ENCODE results near the gene ENOX1.
A peak's percentile ranks its signal among the peaks of the same experiment; 100 is the strongest.

The ENOX1 gene

DNA sequence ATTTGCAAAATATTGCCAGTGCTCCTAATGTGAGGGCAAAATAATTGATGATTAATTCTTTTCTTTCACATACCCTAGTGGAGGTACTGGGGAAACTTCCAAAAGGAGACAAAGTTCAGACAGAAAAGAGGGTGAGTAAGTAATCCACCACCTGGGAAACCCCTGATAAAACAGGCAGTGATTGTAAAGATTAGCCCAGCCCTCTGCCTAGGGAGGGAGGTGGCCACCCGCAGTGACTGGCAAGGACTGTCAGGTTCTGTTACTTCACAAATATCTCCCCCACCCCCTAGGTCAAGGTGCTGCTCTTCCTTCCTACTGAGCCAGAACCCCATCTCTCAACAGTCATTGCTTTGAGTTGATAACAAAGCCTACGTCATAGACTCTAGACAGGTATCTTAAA, 523.7 kb downstream of the ENOX1 start:
- Histone ChIP-seq H3K9me3 (ENCODE audit: control insufficient read depth, low read length) (no peaks in the 10 kb centered on the region), H3K4me3 (ENCODE audit: extremely low read depth, insufficient read depth, low read length, poor library complexity, severe bottlenecking) (no peak overlapping the region), H3K36me3 (ENCODE audit: control insufficient read depth, insufficient read depth, low read length) (no peaks in the 10 kb centered on the region), H3K27ac (ENCODE audit: low read depth, low read length, severe bottlenecking) (no peak overlapping the region), H3K4me1 (ENCODE audit: control insufficient read depth, insufficient read depth, low read length, poor library complexity, severe bottlenecking) (peaks cover 24% of the 10 kb centered on the region)
- WGBS, 2 experiments (ENCODE audit: insufficient coverage in 2 of 2), result no CpG with 5 or more reads among the region's 2 CpGs

DNA sequence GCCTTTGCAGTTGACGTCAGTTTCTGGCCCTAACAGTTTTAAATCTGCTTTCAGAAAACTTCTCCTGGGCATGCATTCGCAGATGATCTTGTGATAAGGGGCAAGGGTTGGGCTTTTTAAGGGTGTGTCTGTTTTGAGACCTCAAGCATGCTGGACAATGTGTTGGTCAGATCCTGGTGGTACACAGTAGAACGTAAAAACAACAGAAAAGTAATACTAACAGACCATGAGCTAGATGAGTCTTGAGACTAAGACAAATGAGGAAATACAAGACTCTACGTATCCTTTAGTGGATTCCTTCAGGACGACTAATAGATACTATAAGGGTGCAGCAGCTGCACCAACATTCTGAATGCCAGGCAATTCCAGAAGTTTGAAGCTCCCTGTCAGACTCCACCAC, 525.8 kb downstream of the ENOX1 start:
- Histone ChIP-seq H3K4me1 (ENCODE audit: control insufficient read depth, insufficient read depth, low read length, poor library complexity, severe bottlenecking) (peaks cover 8% of the 10 kb centered on the region), H3K9me3 (ENCODE audit: control insufficient read depth, low read length) (no peaks in the 10 kb centered on the region), H3K36me3 (ENCODE audit: control insufficient read depth, insufficient read depth, low read length) (no peaks in the 10 kb centered on the region), H3K27ac (ENCODE audit: low read depth, low read length, severe bottlenecking) (peak overlapping the region; percentile 60), H3K4me3 (ENCODE audit: extremely low read depth, insufficient read depth, low read length, poor library complexity, severe bottlenecking) (no peak overlapping the region)
- 100% methylated on average over 2 of the region's 5 CpGs for WGBS, 2 experiments (ENCODE audit: insufficient coverage in 2 of 2)

DNA sequence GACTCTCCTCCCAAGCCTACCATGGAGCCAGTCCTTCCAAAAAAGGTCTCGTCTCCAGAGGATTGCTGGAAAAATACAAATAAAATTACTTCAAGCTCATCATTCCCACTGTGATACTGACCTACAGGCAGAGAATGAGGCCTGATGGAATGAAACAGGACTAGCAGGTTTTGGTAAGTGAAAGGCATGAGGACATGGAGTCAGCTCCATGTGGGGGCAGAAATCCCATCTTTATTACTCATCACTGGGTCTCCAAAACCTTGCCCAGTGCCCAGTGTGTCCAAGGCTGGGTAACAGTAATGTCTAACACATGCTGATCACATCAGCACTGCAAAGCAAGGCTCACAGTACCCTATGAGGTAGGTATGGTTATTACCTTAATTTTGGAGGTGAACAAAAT, 528.0 kb downstream of the ENOX1 start:
- Histone ChIP-seq H3K4me1 (ENCODE audit: control insufficient read depth, insufficient read depth, low read length, poor library complexity, severe bottlenecking) (peaks cover 8% of the 10 kb centered on the region), H3K27ac (ENCODE audit: low read depth, low read length, severe bottlenecking) (no peak overlapping the region)
- no CpG with 5 or more reads among the region's 1 CpG for WGBS, 2 experiments (ENCODE audit: insufficient coverage in 2 of 2)

DNA sequence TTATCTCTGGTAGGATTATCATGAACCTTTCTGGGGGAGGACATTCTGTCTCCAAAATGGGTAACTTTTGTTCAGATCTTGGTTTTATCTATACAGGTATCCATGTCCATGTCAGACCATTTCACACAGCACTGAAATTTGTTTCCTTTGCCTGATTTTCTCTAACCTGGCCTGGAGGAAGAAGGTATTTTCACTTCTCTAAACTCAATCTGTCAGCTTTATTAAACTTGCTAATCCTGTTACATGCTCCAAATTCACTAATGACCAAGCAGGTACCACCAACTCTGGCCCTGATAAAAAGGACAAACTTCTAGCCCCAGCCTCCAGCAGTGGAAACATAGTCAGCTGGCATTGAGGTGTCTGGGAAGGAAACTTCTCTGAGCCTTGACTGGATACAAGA, 529.0 kb downstream of the ENOX1 start:
- H3K9me3 ChIP-seq (ENCODE audit: control insufficient read depth, low read length), result no peaks in the 10 kb centered on the region
- H3K4me1 ChIP-seq (ENCODE audit: control insufficient read depth, insufficient read depth, low read length, poor library complexity, severe bottlenecking), result peaks cover 8% of the 10 kb centered on the region
- H3K36me3 ChIP-seq (ENCODE audit: control insufficient read depth, insufficient read depth, low read length), result no peaks in the 10 kb centered on the region

More for the DNA sequence above, 528.0 kb downstream of the ENOX1 start:
- no peaks in the 10 kb centered on the region for H3K9me3 ChIP-seq (ENCODE audit: control insufficient read depth, low read length)
- no peak overlapping the region for H3K4me3 ChIP-seq (ENCODE audit: extremely low read depth, insufficient read depth, low read length, poor library complexity, severe bottlenecking)
- no peaks in the 10 kb centered on the region for H3K36me3 ChIP-seq (ENCODE audit: control insufficient read depth, insufficient read depth, low read length)

DNA sequence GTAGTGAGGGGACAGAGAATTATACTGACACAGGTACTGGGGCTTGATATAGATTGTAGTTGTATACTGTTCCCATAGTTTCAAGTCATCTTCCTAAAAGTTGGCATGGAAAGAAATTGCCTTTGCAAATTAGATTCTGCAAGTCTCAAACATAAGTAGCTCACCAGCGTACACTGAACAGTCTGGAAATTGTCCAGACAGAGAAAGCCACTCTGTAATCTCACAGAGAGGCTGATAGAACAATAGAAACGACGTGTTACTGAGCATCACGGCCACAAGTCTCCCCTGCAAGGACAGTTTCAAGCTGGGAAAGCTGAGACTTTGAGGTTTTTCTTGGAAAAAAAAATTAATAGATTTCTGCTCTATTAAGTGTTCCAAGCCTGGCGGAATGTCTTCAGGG, 534.8 kb downstream of the ENOX1 start:
- H3K36me3 ChIP-seq (ENCODE audit: control insufficient read depth, insufficient read depth, low read length), result no peaks in the 10 kb centered on the region
- H3K4me1 ChIP-seq (ENCODE audit: control insufficient read depth, insufficient read depth, low read length, poor library complexity, severe bottlenecking), result no peaks in the 10 kb centered on the region
- H3K4me3 ChIP-seq (ENCODE audit: extremely low read depth, insufficient read depth, low read length, poor library complexity, severe bottlenecking), result no peak overlapping the region
- 88 to 90% methylated on average over 5 of the region's 5 CpGs for WGBS, 2 experiments (ENCODE audit: insufficient coverage in 2 of 2)
- H3K27ac ChIP-seq (ENCODE audit: low read depth, low read length, severe bottlenecking), result no peak overlapping the region
- H3K9me3 ChIP-seq (ENCODE audit: control insufficient read depth, low read length), result no peaks in the 10 kb centered on the region

More for the DNA sequence above, 529.0 kb downstream of the ENOX1 start:
- Histone ChIP-seq H3K27ac (ENCODE audit: low read depth, low read length, severe bottlenecking) (no peak overlapping the region), H3K4me3 (ENCODE audit: extremely low read depth, insufficient read depth, low read length, poor library complexity, severe bottlenecking) (no peak overlapping the region)

DNA sequence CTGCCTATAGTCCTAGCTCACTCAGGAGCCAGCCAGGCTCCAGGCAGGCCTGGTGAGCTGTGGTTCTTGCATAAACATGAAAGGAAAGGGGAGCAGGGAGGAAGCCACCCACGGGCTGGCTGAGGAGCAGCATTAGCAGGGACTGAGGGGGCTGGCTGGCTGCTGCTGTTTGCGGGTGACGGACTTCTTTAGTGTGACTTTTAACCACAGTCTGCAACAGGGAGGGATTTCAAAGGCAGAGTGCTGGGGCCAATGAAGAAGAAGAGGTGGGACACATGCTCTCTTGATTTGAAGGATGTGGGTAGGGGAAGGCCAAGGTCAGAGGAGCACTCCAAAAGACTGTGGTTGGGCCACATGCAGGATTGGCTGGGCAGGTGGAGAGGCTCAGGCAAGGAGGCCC, 540.4 kb downstream of the ENOX1 start:
- H3K9me3 ChIP-seq (ENCODE audit: control insufficient read depth, low read length), result no peaks in the 10 kb centered on the region
- WGBS, 2 experiments (ENCODE audit: insufficient coverage in 2 of 2), result 56 to 67% methylated on average over 3 of the region's 3 CpGs

DNA sequence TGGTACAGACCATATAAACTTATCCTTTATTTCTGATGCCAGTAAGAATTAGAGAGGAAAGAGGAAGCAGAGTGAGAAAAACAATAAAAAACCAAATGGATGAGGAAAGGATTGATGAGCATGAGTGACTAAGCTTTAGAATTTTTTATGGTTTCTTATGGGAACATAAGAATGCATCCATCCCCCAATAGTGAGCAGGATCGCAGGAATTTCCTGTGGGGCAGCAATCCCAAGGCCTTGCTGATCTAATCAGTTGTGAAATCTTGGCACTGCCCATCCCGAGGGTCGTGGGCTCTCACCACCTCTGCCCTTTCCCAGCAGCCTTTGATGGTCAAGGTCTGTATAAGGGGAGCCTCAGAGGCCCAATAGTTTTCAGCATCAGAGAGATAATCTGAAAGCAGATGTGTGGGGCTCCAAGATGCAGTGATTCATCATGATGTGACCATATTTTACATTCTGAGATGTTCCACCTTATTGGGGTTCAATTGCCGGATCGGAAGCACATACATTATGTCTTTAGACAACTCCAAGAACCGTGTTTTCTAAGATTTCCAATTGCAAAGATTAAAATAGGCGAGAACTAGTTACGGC, 541.3 kb downstream of the ENOX1 start:
- peaks cover 7% of the 10 kb centered on the region for H3K4me1 ChIP-seq (ENCODE audit: control insufficient read depth, insufficient read depth, low read length, poor library complexity, severe bottlenecking)
- no peaks in the 10 kb centered on the region for H3K9me3 ChIP-seq (ENCODE audit: control insufficient read depth, low read length)
- no peaks in the 10 kb centered on the region for H3K36me3 ChIP-seq (ENCODE audit: control insufficient read depth, insufficient read depth, low read length)
- H3K4me3 ChIP-seq (ENCODE audit: extremely low read depth, insufficient read depth, low read length, poor library complexity, severe bottlenecking), result no peak overlapping the region
- 93 to 96% methylated on average over 5 to 6 of the region's 8 CpGs for WGBS, 2 experiments (ENCODE audit: insufficient coverage in 2 of 2)
- no peak overlapping the region for H3K27ac ChIP-seq (ENCODE audit: low read depth, low read length, severe bottlenecking)

More for the DNA sequence above, 540.4 kb downstream of the ENOX1 start:
- H3K4me1 ChIP-seq (ENCODE audit: control insufficient read depth, insufficient read depth, low read length, poor library complexity, severe bottlenecking), result peaks cover 7% of the 10 kb centered on the region
- no peaks in the 10 kb centered on the region for H3K36me3 ChIP-seq (ENCODE audit: control insufficient read depth, insufficient read depth, low read length)
- H3K4me3 ChIP-seq (ENCODE audit: extremely low read depth, insufficient read depth, low read length, poor library complexity, severe bottlenecking), result no peak overlapping the region
- no peak overlapping the region for H3K27ac ChIP-seq (ENCODE audit: low read depth, low read length, severe bottlenecking)

DNA sequence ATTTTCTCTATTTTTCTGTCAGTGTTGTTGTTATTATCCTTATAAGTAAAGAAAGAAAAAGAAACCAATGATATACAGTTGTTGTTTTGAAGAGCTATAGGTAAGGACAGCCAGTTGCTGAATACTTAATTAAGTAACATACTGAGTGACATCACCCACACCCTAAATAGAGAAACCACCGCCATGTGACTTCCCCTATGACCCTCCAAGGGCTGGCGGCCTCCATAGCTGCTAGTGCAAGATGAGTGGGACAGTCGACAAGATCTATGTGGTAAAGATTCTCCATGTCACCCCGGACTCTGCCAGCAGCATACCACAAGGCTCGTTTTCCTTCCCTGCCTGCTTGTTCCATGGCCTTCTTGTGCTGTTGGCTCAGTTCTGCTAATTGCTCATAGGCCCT, 542.3 kb downstream of the ENOX1 start:
- H3K27ac ChIP-seq (ENCODE audit: low read depth, low read length, severe bottlenecking), result no peak overlapping the region
- 91 to 93% methylated on average over 4 of the region's 5 CpGs for WGBS, 2 experiments (ENCODE audit: insufficient coverage in 2 of 2)
- peaks cover 7% of the 10 kb centered on the region for H3K4me1 ChIP-seq (ENCODE audit: control insufficient read depth, insufficient read depth, low read length, poor library complexity, severe bottlenecking)
- H3K4me3 ChIP-seq (ENCODE audit: extremely low read depth, insufficient read depth, low read length, poor library complexity, severe bottlenecking), result no peak overlapping the region
- H3K9me3 ChIP-seq (ENCODE audit: control insufficient read depth, low read length), result no peaks in the 10 kb centered on the region
- no peaks in the 10 kb centered on the region for H3K36me3 ChIP-seq (ENCODE audit: control insufficient read depth, insufficient read depth, low read length)

DNA sequence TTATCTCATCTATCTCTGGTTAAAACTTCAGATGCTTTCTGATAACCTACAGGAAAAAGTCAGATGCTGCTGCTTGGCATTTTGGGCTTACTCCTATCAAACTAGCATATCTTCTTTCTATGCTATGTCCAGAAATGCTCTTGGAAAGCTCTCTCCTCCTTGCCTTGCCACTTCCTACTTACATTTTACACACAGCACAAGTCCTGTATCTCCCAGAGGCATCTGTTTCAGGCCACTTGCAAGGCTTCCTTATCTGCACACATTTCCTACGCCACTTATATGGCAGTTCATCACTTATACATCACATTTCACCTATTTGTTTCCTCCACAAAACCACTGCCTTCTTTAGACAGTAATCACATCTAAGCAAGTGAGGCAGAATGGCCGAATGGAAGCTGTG, 543.1 kb downstream of the ENOX1 start:
- Histone ChIP-seq H3K4me3 (ENCODE audit: extremely low read depth, insufficient read depth, low read length, poor library complexity, severe bottlenecking) (no peak overlapping the region), H3K36me3 (ENCODE audit: control insufficient read depth, insufficient read depth, low read length) (no peaks in the 10 kb centered on the region), H3K27ac (ENCODE audit: low read depth, low read length, severe bottlenecking) (no peak overlapping the region), H3K9me3 (ENCODE audit: control insufficient read depth, low read length) (no peaks in the 10 kb centered on the region), H3K4me1 (ENCODE audit: control insufficient read depth, insufficient read depth, low read length, poor library complexity, severe bottlenecking) (peaks cover 7% of the 10 kb centered on the region)
- 86 to 100% methylated on average over 1 to 2 of the region's 2 CpGs for WGBS, 2 experiments (ENCODE audit: insufficient coverage in 2 of 2)

DNA sequence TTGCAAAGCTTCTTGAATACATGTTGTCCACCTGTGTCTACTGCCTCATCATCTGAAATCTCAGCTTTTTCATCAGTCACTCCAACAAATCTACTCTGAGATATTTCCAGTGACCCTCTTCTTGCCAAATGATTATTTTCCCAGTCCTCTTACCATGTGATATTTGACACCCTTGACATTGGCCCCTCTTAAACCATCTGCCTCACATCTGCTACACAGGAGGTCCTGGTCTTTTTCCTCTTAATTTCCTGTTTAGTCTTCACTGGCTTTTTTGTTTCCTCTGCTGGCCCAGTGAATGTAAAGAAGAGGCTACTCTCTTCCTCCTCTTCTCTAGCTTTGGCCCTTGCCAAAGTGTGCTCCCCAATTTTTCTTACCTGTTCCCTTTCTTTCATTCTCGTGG, 544.7 kb downstream of the ENOX1 start:
- Histone ChIP-seq H3K4me3 (ENCODE audit: extremely low read depth, insufficient read depth, low read length, poor library complexity, severe bottlenecking) (no peak overlapping the region), H3K9me3 (ENCODE audit: control insufficient read depth, low read length) (no peaks in the 10 kb centered on the region)
- 67 to 100% methylated on average over 1 of the region's 1 CpG for WGBS, 2 experiments (ENCODE audit: insufficient coverage in 2 of 2)

DNA sequence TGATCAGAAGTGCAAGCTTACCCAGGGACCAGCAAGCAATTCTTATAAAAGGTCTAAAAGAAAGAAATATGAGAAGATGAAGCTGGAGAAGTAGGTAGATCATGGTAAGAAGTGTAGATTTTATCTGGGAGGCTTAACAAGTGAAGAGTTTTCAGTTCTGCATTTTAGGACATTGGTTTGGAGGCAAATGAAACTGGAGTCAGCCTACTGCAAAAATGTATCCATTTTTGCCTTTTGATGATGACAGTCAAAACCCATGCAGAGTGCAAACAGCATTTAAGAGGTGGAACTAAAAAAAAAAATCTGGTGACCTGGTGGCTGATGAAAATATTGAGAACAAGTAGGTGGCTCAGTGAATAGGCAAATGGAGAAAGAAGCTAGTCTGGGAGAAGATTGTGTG, 546.5 kb downstream of the ENOX1 start:
- Histone ChIP-seq H3K4me1 (ENCODE audit: control insufficient read depth, insufficient read depth, low read length, poor library complexity, severe bottlenecking) (peaks cover 4% of the 10 kb centered on the region), H3K4me3 (ENCODE audit: extremely low read depth, insufficient read depth, low read length, poor library complexity, severe bottlenecking) (no peak overlapping the region), H3K36me3 (ENCODE audit: control insufficient read depth, insufficient read depth, low read length) (no peaks in the 10 kb centered on the region), H3K9me3 (ENCODE audit: control insufficient read depth, low read length) (no peaks in the 10 kb centered on the region), H3K27ac (ENCODE audit: low read depth, low read length, severe bottlenecking) (no peak overlapping the region)

More for the DNA sequence above, 544.7 kb downstream of the ENOX1 start:
- H3K27ac ChIP-seq (ENCODE audit: low read depth, low read length, severe bottlenecking), result no peak overlapping the region
- H3K4me1 ChIP-seq (ENCODE audit: control insufficient read depth, insufficient read depth, low read length, poor library complexity, severe bottlenecking), result peaks cover 7% of the 10 kb centered on the region
- no peaks in the 10 kb centered on the region for H3K36me3 ChIP-seq (ENCODE audit: control insufficient read depth, insufficient read depth, low read length)

Measured in mesodermal cell (in vitro differentiated cells).